HG03457 (cell line): ENCODE results near the gene SERPINH1.

Source experiments
- ATAC-seq: cut with Tn5 transposase; IDR thresholded peaks from one replicate; pipeline ENCODE4 v1.9.1; 2021; ENCODE audit warnings: moderate number of reproducible peaks; ENCODE audit not compliant: unreplicated experiment

The SERPINH1 gene

DNA sequence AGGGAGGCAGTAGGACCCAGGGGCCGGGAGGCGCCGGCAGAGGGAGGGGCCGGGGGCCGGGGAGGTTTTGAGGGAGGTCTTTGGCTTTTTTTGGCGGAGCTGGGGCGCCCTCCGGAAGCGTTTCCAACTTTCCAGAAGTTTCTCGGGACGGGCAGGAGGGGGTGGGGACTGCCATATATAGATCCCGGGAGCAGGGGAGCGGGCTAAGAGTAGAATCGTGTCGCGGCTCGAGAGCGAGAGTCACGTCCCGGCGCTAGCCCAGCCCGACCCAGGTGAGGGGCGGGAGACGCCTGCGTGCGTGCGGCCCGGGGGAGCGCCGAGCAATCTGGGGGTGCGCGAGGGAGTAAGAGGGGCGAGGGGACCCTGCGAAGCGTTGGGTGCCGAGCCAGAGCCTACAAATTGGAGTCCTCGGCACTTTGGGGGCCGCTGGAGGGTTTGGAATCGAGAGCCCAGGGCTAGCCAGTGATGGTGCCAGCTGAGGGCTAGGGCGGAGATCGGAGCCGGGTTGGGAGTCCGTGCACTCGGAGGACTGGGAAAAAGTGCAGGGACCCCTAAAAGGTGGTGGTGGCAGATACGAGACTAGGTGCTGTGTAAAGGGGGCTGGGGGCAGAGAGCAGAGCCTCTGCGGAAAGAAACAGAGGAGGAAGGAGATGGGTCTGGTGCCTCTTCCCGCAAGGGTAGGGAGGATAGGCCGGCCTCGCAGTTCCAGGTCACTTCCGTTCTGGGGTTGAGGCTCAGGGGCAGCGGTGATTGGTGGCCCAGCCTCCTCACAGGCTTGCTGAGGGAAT is at the start of gene SERPINH1:
Gene SERPINH1 (plus strand): TSS at position 206 of the 788 bp plus-strand sequence. CDS start 4,097 bp downstream, outside the sequence.
- peak; percentile 64 for ATAC-seq

GRCh38 chr11:75513250-75513649 is 48.8 kb upstream of the SERPINH1 start:
- no peak for ATAC-seq

- ATAC-seq: no peak
Observed at GRCh38 chr11:75514596-75514995, 47.5 kb upstream of the SERPINH1 start.

DNA sequence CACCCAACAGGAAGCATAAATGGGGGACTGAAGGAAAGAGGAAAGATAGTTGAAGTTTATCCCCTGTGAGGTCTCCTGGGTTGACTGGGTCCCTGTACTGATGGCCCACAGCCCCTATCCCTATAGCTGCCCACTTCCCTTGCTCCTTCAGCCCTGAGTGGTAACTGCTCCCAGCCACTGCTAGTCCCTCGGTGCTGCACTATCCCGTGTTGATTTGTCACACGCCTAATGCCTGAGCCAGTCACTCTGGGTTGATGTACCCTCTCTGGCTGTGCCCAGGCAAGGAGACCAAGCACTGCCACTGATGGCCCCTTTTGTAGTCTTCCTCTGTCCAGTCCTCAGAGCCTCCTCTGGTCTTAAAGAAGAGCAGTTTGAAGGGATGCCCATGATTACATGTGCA is 45.9 kb upstream of the SERPINH1 start:
- no peak for ATAC-seq

DNA sequence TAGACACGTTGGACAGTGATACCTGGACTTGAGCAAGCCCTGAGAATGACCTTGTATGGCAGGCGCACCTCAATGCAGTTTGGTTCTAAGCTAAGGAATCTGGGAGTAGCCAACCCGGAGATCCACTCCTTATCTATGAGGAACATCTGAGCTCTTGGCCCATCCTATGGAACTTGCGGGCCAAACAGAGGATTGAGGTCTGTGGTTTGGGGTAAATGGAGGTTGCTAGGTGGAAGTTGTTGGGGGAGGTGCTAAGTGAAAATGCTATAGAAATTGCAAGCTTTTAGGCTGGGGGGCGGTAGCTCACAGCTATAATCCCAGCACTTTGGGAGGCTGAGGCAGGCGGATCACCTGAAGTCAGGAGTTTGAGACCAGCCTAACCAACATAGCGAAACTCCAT is 45.2 kb upstream of the SERPINH1 start:
- no peak for ATAC-seq

- ATAC-seq: no peak
Observed at GRCh38 chr11:75518204-75518549, 43.9 kb upstream of the SERPINH1 start.

- ATAC-seq: no peak
Observed at GRCh38 chr11:75518771-75519653, 43.0 kb upstream of the SERPINH1 start.

DNA sequence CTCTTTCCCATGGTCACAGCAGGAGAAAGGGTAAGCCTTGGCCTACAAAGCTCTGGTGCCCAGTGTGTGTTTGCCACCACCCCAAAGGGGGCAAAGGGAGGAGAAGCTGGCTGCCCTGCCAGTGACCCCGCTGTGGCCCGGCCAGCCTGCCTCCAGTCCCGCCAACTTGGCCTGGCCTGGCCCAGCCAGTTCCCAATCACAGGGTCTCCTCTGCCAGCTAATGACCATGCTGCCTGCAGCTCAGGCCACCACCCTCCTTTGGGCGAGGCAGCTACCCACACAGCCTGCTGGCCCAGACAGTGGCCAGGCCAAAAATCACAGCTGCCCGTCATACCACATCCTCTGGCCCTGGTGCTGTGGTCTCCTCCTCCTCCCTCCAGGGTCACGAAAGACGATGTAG is 41.4 kb upstream of the SERPINH1 start:
- no peak for ATAC-seq

- ATAC-seq: no peak
Observed at GRCh38 chr11:75522286-75523044, 39.6 kb upstream of the SERPINH1 start.

DNA sequence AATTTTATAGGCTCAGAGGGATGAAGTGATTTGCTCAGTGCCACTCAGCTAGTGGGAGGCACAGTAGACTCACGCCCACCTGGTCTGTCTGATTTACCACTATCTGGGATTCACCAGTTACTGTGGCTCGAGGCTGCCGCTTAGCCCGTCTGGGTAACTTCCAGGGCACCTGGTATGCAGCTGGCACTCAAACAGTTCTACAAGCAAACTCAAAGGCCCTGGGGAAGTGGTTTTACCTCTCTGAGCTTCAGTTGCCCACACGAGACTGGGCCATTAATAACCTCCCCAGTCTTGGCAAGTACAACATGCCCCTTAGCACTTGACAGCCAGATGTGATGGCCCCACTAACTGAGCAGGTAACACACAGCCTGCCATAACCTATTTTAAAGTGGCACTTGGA is 38.9 kb upstream of the SERPINH1 start:
- ATAC-seq: no peak

GRCh38 chr11:75523811-75524664 is 38.0 kb upstream of the SERPINH1 start:
- no peak for ATAC-seq

GRCh38 chr11:75524665-75525432 is 37.2 kb upstream of the SERPINH1 start:
- no peak for ATAC-seq

DNA sequence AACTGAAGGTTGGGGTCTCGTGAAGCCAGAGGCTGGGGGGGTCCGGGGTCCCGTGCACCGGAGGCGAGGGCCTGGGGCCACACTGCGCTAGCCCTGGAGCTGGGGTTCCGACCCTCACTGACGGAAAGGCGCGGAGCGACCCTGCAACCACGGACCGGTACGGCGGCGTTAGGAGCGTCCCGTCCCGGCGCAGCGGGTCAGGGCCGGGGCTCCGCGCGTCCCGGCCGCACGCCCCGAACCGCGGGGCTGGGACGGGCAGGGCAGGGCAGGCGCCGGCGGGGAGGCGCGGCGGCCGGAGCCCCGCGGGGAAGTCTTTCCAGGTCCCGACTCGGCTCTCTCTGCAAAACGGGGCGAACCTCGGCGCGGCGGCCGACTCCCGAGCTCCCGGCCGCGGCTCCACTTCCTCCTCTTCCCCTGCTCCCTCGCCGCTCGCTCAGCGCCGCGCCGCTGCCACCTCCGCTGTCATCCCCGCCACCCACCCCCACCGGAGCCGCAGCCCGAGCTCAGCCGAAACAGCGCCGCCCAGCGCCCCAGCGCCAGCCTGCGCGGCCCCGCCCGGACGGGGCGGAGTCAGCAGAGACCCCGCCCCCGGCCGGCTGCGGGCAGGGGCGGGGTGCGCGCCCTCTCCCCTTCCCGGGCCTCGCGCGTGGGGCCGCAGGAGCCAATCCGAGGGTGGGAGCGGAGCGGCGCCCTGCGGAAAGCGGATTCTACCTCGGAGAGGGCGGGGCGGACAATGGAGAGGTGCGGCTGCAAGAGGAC is 36.4 kb upstream of the SERPINH1 start, which contains the start of gene GDPD5:
Gene GDPD5 (minus strand): TSS at position 509 of the 759 bp plus-strand sequence. CDS start 48,206 bp downstream, outside the sequence.
- peak; percentile 43 for ATAC-seq

DNA sequence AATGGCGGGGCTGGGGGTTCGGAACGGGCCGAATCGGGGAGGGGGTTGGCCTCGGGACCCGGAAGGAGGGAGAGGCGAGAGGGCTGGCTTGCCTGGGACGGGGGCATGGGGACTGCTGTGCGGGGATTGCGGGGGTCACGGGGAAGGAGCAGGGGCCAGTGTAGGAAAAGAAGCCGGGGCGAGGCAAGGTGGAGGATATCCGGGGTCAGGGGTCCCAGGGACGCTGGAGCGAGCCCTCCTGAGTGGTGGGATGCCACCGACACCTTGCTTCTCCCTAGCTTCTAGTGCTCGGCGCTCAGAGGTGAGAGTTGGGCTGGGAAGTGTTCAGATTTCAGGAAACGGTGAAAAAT is 35.9 kb upstream of the SERPINH1 start:
- ATAC-seq: no peak

DNA sequence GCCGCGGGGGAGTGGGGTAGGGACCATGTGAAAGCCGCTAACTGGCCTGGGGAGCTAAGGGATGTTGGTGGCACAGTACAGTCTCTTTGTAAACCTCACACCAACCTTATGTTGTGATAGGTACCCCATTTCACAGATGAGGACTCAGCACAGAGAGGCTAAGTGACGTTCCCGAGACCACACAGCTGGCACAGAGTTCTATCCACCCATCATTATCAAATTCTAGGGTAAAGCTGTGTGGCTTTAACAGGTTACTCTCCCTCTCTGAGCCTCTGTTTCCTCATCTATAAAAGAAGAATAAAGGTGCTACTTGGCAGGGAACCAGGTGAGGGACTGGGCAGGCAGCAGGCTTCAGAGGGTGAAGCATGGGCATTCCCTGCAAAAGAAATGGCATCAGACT is 34.9 kb upstream of the SERPINH1 start:
- no peak for ATAC-seq

DNA sequence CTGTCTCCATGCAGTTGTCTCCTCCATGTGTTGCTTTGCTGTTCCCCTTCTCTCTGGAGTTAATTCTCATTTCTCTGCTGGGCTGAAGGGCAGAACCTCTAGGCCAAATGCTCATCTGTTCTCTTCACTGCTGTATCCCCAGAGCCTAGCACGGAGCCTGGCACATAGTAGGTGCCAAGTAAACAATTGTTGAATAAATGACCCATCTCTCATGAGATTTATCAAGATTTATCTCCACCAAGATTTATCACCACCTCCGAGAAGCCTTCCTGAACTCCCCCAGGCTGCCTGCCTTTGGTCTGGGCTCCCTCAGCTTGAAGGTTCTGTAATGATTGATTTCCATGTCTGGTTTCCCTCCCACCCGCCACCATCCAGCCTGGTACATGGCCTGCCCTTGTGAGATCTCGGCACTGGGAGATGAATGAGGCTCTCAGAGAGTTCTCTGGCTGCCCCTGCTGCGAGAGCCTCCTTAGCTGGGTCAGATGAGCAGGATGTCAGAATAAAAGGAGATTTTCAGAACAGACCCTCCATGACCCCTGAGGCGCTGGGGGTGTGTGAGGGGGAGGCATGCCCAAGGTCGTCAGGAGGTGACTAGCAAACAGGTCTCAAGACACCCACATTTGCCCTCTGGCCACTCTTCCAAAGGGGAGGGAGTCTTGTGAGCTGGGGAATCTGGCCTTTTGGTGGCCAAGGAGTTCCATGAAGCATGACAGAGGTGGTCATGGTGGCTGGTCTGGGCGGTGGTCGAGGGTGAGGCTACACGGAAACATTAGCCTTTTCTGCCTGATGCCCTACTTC is 33.9 kb upstream of the SERPINH1 start:
- no peak for ATAC-seq

- no peak for ATAC-seq
Observed at GRCh38 chr11:75530577-75530976, 31.5 kb upstream of the SERPINH1 start.

DNA sequence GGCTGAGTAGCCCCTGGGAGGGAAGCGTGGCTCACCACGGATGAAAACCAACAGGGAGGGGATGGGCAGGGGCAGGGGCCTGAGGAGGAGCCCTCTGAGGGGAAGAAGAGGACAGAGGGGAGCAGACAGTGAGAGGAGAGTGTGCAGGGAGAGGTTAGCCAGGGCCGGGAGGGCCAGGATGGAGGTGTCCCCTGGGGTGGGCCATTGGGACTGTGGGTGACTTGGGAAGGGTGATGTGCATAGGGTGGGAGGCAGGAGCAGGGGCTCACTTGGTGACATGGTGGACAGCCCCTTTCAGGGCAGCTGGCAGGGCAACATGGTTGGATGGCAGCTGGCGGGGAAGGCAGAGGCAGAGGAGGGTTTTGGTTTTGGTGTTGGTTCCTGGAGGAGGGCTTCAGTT is 30.7 kb upstream of the SERPINH1 start:
- no peak for ATAC-seq
